GM12864 (cell line): Measurements from ENCODE around the gene HVCN1.
"Not testable (repeated sequence)": the region's sequence is repeated elsewhere in the genome, so short reads cannot be mapped to it uniquely, and the experiment has no call there.

Experiments used
- DNase-seq: peaks from one replicate; pipeline ENCODE4 v3.0.0-alpha.2; 2011; ENCODE audit warnings: low read depth
- H3K4me3 ChIP-seq: 2 replicates; pipeline ENCODE4 v1.5.1; 2011; ENCODE audit warnings: mild to moderate bottlenecking, low read depth, low read length, control low read depth
- TF ChIP-seq, protein P1 (sequence below): IDR thresholded peaks from 2 replicates; pipeline ENCODE4 v1.5.1; 2011; ENCODE audit warnings: low read depth, mild to moderate bottlenecking, moderate library complexity, low read length, control low read depth, inconsistent platforms; ENCODE audit errors: missing control alignments

The HVCN1 gene, protein sequence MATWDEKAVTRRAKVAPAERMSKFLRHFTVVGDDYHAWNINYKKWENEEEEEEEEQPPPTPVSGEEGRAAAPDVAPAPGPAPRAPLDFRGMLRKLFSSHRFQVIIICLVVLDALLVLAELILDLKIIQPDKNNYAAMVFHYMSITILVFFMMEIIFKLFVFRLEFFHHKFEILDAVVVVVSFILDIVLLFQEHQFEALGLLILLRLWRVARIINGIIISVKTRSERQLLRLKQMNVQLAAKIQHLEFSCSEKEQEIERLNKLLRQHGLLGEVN

DNA sequence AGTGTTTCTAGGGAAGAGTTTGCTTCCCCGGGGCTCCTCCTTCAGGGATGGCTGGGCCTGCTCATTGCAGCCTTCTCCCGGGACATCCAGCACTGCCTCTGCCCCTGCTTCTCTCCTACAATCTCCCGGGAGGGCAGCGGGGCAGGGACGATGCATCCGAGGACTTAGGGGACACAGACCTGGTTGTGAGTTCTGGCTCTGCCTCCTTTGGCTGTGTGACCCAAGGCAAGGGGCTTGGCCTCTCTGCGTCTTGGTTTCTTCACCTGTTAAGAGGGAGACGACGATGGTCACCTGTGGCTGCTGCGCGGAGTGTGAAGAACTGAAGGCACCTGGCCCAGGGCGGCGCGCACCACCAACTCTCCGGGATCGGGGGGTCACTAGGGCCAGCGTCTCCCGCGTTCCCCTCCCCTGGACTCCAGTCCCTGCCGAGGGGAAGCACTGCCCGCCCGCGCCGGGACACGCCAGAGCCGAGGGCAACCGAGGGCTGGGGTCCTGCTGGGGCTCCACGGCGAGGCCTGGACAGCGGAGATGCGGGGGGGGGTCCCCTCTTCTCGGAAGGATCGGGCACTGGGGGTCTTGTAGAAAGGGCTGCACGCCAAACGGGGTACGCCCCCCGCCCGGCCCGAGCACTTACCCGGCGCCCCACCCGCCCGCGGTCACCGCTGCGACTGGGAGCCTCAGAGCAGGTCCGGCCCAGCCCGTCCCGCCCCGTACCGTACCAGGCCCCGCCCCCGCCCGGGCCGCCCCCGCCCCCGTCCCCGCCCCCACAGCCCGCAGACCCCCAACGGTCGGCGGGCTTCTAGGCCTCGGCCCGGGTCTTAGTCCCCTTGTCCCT lies at the start of gene HVCN1:
Gene HVCN1, minus strand, starts transcription at position 670 of the 835 bp plus-strand sequence. CDS start 5,870 bp downstream, outside the sequence.
- H3K4me3 ChIP-seq, result peak within 1 kb of the TSS; percentile 86

DNA sequence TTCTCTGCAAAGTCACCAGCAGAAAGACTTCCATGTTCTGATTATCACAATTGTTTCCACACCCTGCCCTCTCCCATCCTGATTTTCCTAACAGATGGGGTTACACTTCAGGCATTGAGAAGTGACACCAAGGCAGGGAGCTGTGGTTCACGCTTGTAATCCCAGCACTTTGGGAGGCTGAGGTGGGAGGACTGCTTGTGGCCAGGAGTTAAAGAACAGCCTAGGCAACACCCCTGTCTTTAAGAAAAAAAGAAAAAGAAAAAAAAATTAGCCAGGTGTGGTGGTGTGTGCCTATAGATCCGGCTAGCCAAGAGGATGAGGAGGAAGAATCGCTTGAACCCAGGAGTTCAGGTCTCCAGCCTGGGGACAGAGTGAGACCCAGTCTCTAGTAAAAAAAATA lies 48.6 kb upstream of the HVCN1 start:
- DNase-seq, result no peak
- TF ChIP-seq, protein P1, sequence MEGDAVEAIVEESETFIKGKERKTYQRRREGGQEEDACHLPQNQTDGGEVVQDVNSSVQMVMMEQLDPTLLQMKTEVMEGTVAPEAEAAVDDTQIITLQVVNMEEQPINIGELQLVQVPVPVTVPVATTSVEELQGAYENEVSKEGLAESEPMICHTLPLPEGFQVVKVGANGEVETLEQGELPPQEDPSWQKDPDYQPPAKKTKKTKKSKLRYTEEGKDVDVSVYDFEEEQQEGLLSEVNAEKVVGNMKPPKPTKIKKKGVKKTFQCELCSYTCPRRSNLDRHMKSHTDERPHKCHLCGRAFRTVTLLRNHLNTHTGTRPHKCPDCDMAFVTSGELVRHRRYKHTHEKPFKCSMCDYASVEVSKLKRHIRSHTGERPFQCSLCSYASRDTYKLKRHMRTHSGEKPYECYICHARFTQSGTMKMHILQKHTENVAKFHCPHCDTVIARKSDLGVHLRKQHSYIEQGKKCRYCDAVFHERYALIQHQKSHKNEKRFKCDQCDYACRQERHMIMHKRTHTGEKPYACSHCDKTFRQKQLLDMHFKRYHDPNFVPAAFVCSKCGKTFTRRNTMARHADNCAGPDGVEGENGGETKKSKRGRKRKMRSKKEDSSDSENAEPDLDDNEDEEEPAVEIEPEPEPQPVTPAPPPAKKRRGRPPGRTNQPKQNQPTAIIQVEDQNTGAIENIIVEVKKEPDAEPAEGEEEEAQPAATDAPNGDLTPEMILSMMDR, result no peak
- H3K4me3 ChIP-seq, result no peak overlapping the region

More for the DNA sequence above, at the start of gene HVCN1:
- TF ChIP-seq, protein P1, result no peak
- no peak for DNase-seq

DNA sequence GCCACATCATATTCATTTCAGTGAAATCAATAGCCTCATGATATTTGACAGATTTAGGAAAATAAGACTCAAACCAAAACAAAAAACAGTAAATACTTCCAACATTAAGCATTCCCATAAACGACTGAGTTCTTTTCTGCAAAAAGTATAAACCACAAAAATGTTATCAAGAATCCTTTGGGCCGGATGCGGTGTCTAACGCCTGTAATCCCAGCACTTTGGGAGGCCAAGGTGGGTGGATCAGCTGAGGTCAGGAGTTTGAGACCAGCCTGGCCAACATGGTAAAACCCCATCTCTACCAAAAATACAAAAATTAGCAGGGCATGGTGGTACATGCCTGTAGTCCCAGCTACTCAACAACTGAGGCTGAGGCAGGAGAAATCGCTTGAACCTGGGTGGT lies 48.1 kb upstream of the HVCN1 start:
- not testable (repeated sequence) for H3K4me3 ChIP-seq, DNase-seq

DNA sequence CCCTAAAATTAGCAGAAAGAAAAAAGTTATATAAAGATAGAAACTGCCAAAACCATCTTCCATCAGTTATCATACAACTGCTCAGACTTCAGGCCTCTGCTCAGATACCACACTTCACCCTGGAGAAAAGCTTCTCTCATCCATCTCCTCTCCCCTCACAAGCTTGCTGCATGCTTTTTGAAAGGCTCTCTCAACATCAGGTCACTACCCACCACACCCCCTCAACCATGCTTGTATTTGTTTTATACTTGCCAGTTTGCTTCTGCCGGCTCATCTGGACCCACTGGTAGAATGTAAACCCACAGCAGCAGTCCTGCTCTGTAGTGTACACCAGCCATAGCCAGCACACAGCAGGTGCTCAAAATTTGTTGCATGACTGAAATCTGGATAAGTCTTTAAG lies 45.0 kb upstream of the HVCN1 start:
- H3K4me3 ChIP-seq, result no peak overlapping the region
- DNase-seq, result no peak
- TF ChIP-seq, protein P1, result no peak

DNA sequence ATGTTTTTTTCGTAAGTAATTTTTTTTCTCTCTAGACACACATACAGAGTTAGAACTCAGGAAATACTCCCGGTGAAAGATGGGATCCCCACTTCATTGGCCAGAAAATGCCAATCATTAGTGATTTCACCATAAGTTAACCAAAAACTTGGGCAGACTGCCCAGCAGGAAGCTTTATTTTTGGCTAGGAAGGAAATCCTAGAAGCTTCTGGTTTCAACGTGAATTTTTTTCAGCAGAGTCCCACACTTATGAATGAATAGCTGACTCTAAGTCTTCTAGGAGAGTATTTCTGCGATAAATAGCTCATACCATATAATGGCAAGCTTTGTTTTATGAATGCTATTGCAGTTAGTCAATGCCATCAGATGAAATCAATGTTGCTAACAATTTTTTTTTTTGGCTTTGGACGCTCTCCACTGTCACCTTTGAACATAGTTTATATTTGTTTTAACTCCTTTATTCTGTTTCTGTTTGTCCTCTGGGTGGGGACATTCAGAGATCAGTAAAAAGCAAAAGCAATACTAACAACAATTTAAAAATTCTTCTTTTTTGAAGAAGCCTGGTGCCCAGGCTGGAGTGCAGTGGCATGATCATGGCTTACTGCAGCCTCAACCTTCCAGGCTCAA lies 44.3 kb upstream of the HVCN1 start:
- DNase-seq, result no peak
- TF ChIP-seq, protein P1, result no peak
- H3K4me3 ChIP-seq, result no peak overlapping the region

DNA sequence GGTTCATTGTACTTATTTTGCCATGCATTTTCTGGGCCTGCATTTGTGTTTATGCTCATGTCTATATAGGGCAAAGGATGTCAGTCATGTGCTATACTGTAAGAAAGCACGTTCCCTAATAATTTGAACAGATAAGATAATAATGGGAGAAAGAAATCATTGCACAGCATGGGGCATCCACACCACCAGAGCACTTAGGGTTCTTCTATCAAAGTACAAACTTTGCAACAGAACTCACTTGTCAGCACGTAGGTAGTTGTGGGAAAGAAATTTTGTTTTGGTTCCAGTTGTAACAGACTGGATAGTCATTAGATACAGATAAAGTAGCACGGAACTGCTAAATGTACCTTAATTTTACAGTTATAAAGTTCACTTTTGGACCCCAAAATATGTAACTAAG lies 43.7 kb upstream of the HVCN1 start:
- no peak for DNase-seq
- TF ChIP-seq, protein P1, result no peak
- H3K4me3 ChIP-seq, result no peak overlapping the region

DNA sequence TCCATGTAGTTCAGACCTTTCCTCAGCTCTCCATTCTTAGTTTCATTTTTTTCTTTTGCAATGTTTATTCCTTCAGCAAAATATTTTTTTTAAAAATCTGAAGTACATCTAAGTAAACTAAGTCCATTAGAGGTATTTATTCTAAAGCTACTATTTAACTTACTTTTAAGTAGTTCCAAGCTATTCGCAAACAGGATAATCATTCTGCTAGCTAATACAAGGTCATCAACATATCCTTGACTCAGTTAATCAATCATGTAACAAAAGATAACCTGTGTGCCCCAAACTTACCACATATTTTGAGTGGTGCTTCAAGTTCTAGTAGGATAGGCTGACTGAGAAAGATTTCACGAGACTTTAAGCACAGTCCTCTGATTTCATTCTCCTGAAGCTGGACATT lies 42.6 kb upstream of the HVCN1 start:
- DNase-seq, result no peak
- TF ChIP-seq, protein P1, result no peak

More for the DNA sequence above, 42.6 kb upstream of the HVCN1 start:
- no peak overlapping the region for H3K4me3 ChIP-seq
